HepG2 (cell line): ENCODE measurements around the gene CTNNA1. TPM values are rescaled to one million over a fixed set of nuclear protein-coding genes. Genes with fewer than 3 reads are reported as not detected.

Experiments
- ATAC-seq: fragments of 200-7000 bp; cut with Tn5 transposase; 3 replicates; pipeline ENCODE4 v1.9.1; 2020; ENCODE audit warnings: mild to moderate bottlenecking, moderate library complexity
- BruUV-seq: library from RNA; stranded (reverse); fragments of 400-500 nt; replicated peaks from 2 replicates; lab custom pipeline; 2021; lab: Mats Ljungman, UMichigan
- CTCF ChIA-PET: fragments of 300-600 bp; formaldehyde crosslinking; extraction: SDS; loops from one replicate; lab custom pipeline; 2021; ENCODE audit warnings: low total read pairs, inconsistent platforms, low intra/inter-chr PET ratio; lab: Yijun Ruan, JAX
- POLR2A ChIA-PET: fragments of 350-600 bp; sonication (Branson Sonifier 250); formaldehyde crosslinking; loops from one replicate; lab custom pipeline; 2020; ENCODE audit warnings: antibody characterized with exemption, inconsistent platforms; lab: Yijun Ruan, JAX
- DNase-seq: peaks from one replicate; pipeline ENCODE4 v3.0.0-alpha.2; 2015; ENCODE audit warnings: low spot score
- FAIRE-seq: peaks from 3 replicates; lab custom pipeline; 2011; peaks lifted over from hg19 to GRCh38; lab: Jason Lieb, UNC
- H2AFZ ChIP-seq: one replicate; pipeline ENCODE4 v1.6.1; 2011; ENCODE audit warnings: low read length, inconsistent platforms
- H3K27ac ChIP-seq: fragments of 300-600 bp; 3 replicates; pipeline ENCODE4 v1.8.0; 2011; ENCODE audit warnings: mixed run types, mild to moderate bottlenecking, mixed read lengths, low read length, inconsistent platforms; ENCODE audit not compliant: insufficient read depth; ENCODE audit errors: extremely low read length
- H3K27me3 ChIP-seq, 2 experiments: fragments of 200-600 bp in 1 of 2; 2 replicates in 1 of 2; 3 replicates in 1 of 2; pipeline versions ENCODE4 v1.6.0 to v1.8.0; 2011; ENCODE audit warnings: low read length in 2 of 2, mild to moderate bottlenecking in 2 of 2, moderate library complexity in 2 of 2, inconsistent platforms in 1 of 2; ENCODE audit not compliant: insufficient read depth in 2 of 2, control insufficient read depth in 1 of 2
- H3K36me3 ChIP-seq, 2 experiments: fragments of 200-600 bp in 1 of 2; replicated peaks in 1 of 2; 2 replicates in 1 of 2; 3 replicates in 1 of 2; pipeline versions ENCODE4 v1.5.1 to v1.8.0; 2011; ENCODE audit warnings: low read length in 2 of 2, inconsistent platforms in 1 of 2; ENCODE audit not compliant: insufficient read depth in 2 of 2, control insufficient read depth in 1 of 2
- H3K4me1 ChIP-seq: 2 replicates; pipeline ENCODE4 v1.5.1; 2012; ENCODE audit warnings: low read length, inconsistent platforms; ENCODE audit not compliant: insufficient read depth
- H3K4me2 ChIP-seq: 2 replicates; pipeline ENCODE4 v1.6.0; 2011; ENCODE audit warnings: low read depth, low read length, inconsistent platforms
- H3K4me3 ChIP-seq, 3 experiments: fragments of 200-600 bp in 1 of 3; sonication (generic), shearing (Covaris generic) in 1 of 3; replicated peaks in 1 of 3; 2 replicates each; pipeline ENCODE4 v1.5.1; 2011 to 2016; ENCODE audit warnings: low read length in 3 of 3, inconsistent platforms in 2 of 3, low read depth in 2 of 3, mild to moderate bottlenecking in 2 of 3, control low read depth in 1 of 3, mixed read lengths in 1 of 3; ENCODE audit not compliant: insufficient read depth in 1 of 3
- H3K79me2 ChIP-seq: one replicate; pipeline ENCODE4 v1.6.1; 2011; ENCODE audit warnings: low read length, inconsistent platforms; ENCODE audit not compliant: insufficient read depth
- H3K9ac ChIP-seq: 2 replicates; pipeline ENCODE4 v1.6.0; 2011; ENCODE audit warnings: mild to moderate bottlenecking, low read depth, low read length, inconsistent platforms; ENCODE audit not compliant: insufficient read depth
- H3K9me3 ChIP-seq: 2 replicates; pipeline ENCODE4 v1.5.1; 2012; ENCODE audit warnings: mild to moderate bottlenecking, low read length
- H4K20me1 ChIP-seq: 2 replicates; pipeline ENCODE4 v1.6.0; 2011; ENCODE audit warnings: inconsistent platforms, mild to moderate bottlenecking, low read length, moderate library complexity; ENCODE audit not compliant: insufficient read depth
- GTF3A ChIP-seq: sonication (generic); formaldehyde crosslinking; conservative IDR thresholded peaks from 2 replicates; pipeline ENCODE4 v1.4.0; 2020; ENCODE audit warnings: mild to moderate bottlenecking, missing genetic modification reagents
- HDAC1 ChIP-seq: sonication (generic); formaldehyde crosslinking; IDR thresholded peaks from 2 replicates; pipeline ENCODE4 v1.5.1; 2020; ENCODE audit warnings: mild to moderate bottlenecking, missing genetic modification reagents
- HDAC2 ChIP-seq: sonication (generic); formaldehyde crosslinking; IDR thresholded peaks from 2 replicates; pipeline ENCODE4 v1.4.0; 2020; ENCODE audit warnings: missing genetic modification reagents
- KAT7 ChIP-seq: IDR thresholded peaks from 2 replicates; pipeline ENCODE4 v1.6.1; 2018; ENCODE audit warnings: borderline replicate concordance, missing compliant biosample characterization
- NCOA5 ChIP-seq: sonication (generic); formaldehyde crosslinking; IDR thresholded peaks from 2 replicates; pipeline ENCODE4 v1.4.0; 2020; ENCODE audit warnings: missing genetic modification reagents
- PRMT3 ChIP-seq: sonication (generic); formaldehyde crosslinking; IDR thresholded peaks from 2 replicates; pipeline ENCODE4 v1.8.1; 2022; ENCODE audit warnings: low read depth, mild to moderate bottlenecking, moderate library complexity, missing genetic modification reagents, borderline replicate concordance
- SMC3 ChIP-seq: IDR thresholded peaks from 2 replicates; pipeline ENCODE4 v1.6.1; 2011; ENCODE audit warnings: low read length, improper control_type of control experiment
- SOX5 ChIP-seq: IDR thresholded peaks from 2 replicates; pipeline ENCODE4 v1.6.1; 2016; ENCODE audit warnings: borderline replicate concordance
- SRSF1 ChIP-seq: fragments of 200-400 bp; formaldehyde crosslinking; optimal IDR thresholded peaks from 2 replicates; pipeline ENCODE3; 2017; ENCODE audit warnings: mild to moderate bottlenecking, low read depth, low read length, moderate library complexity
- SRY ChIP-seq: sonication (generic); formaldehyde crosslinking; IDR thresholded peaks from 2 replicates; pipeline ENCODE4 v1.8.0; 2022; ENCODE audit warnings: mild to moderate bottlenecking, missing genetic modification reagents
- ZFY ChIP-seq: sonication (generic); formaldehyde crosslinking; IDR thresholded peaks from 2 replicates; pipeline ENCODE4 v1.4.0; 2020; ENCODE audit warnings: missing genetic modification reagents
- ZNF839 ChIP-seq: sonication (generic); formaldehyde crosslinking; IDR thresholded peaks from 2 replicates; pipeline ENCODE4 v1.4.0; 2020; ENCODE audit warnings: missing genetic modification reagents, mild to moderate bottlenecking, borderline replicate concordance
- WGBS: methylation state at CpG from one replicate; pipeline ENCODE4 v1.1.6; 2017; ENCODE audit warnings: low lambda C conversion rate; 5-methylcytosine and 5-hydroxymethylcytosine counted together
- in situ Hi-C: cut with HindIII; loops from 2 replicates; pipeline ENCODE4 v1.10.0; 2017; ENCODE audit warnings: low pct_unique_long_range_greater_than_20kb; ENCODE audit not compliant: extremely low pct_ligation_motif_present
- intact Hi-C: fragments of 100-400 bp; cut with micrococcal nuclease; formaldehyde crosslinking; loops from one replicate; pipeline ENCODE4 v1.10.0; 2022; ENCODE audit not compliant: unreplicated experiment
- polyA plus RNA-seq, 8 experiments: library from polyadenylated mRNA; depleted of rRNA in 3 of 8; stranded (reverse) in 7 of 8; unstranded in 1 of 8; fragments of >200 nt; fragmentation: Illumina TruSeq in 4 of 8; extraction: Trizol in 4 of 8; gene quantifications; 2 replicates each; pipeline versions ENCODE4 v1.2.1 to v1.2.3, GENCODE V29; 2011 to 2016; ENCODE audit warnings: low read depth in 4 of 8, missing spikeins in 1 of 8, mixed read lengths in 1 of 8; ENCODE audit not compliant: insufficient read depth in 1 of 8
- total RNA-seq, 5 experiments: library from RNA; depleted of rRNA; stranded (reverse); fragments of >200 nt; fragmentation: Illumina TruSeq; extraction: Trizol; gene quantifications; 2 replicates each; pipeline ENCODE4 v1.2.3, GENCODE V29; 2016; ENCODE audit warnings: low read depth in 1 of 5
- TF ChIP-seq, protein P1 (sequence below): sonication (generic); formaldehyde crosslinking; IDR thresholded peaks from 2 replicates; pipeline ENCODE4 v1.4.0; 2020; ENCODE audit warnings: missing genetic modification reagents, borderline replicate concordance
- TF ChIP-seq, protein P2 (sequence below): IDR thresholded peaks from 2 replicates; pipeline ENCODE4 v1.6.1; 2016; ENCODE audit warnings: missing compliant biosample characterization, missing genetic modification reagents, borderline replicate concordance
- TF ChIP-seq, protein P3 (sequence below): sonication (generic); formaldehyde crosslinking; IDR thresholded peaks from 2 replicates; pipeline ENCODE4 v1.5.1; 2020; ENCODE audit warnings: mild to moderate bottlenecking, missing genetic modification reagents, moderate library complexity
- TF ChIP-seq, protein P4 (sequence below): IDR thresholded peaks from 2 replicates; pipeline ENCODE4 v1.6.1; 2016; ENCODE audit warnings: missing compliant biosample characterization, missing genetic modification reagents, borderline replicate concordance

CTNNA1 gene
- total and polyA plus RNA-seq, 2 of the 13 experiments (the other 11 are each of a cell fraction or from before 2014, with no cell fraction given), result 66.8 to 162 TPM

DNA sequence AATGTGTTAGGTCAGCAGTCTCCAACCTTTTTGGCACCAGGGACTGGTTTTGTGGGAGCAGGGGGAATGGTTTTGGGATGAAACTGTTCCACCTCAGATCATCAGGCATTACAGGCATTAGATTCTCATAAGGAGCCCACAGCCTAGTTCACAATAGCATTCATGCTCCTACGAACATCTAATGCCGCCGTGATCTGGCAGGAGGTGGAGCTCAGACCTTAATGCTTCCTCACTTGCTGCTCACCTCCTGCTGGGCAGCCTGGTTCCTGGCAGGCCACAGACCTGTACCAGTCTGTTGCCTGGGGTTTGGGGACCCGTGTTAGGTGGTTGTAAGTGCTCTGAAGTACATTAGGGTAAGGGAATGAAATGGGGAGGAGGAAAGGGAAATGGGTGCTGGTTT is 9.7 kb upstream of the CTNNA1 start (continued):
- TF ChIP-seq, protein P1, sequence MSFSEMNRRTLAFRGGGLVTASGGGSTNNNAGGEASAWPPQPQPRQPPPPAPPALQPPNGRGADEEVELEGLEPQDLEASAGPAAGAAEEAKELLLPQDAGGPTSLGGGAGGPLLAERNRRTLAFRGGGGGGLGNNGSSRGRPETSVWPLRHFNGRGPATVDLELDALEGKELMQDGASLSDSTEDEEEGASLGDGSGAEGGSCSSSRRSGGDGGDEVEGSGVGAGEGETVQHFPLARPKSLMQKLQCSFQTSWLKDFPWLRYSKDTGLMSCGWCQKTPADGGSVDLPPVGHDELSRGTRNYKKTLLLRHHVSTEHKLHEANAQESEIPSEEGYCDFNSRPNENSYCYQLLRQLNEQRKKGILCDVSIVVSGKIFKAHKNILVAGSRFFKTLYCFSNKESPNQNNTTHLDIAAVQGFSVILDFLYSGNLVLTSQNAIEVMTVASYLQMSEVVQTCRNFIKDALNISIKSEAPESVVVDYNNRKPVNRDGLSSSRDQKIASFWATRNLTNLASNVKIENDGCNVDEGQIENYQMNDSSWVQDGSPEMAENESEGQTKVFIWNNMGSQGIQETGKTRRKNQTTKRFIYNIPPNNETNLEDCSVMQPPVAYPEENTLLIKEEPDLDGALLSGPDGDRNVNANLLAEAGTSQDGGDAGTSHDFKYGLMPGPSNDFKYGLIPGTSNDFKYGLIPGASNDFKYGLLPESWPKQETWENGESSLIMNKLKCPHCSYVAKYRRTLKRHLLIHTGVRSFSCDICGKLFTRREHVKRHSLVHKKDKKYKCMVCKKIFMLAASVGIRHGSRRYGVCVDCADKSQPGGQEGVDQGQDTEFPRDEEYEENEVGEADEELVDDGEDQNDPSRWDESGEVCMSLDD (CRISPR knock-in tag), result no peak
- TF ChIP-seq HDAC1 (CRISPR knock-in tag) (no peak), ZFY (CRISPR knock-in tag) (no peak), SMC3 (peak; percentile 28; the same call in 1 of the 2 replicates)

DNA sequence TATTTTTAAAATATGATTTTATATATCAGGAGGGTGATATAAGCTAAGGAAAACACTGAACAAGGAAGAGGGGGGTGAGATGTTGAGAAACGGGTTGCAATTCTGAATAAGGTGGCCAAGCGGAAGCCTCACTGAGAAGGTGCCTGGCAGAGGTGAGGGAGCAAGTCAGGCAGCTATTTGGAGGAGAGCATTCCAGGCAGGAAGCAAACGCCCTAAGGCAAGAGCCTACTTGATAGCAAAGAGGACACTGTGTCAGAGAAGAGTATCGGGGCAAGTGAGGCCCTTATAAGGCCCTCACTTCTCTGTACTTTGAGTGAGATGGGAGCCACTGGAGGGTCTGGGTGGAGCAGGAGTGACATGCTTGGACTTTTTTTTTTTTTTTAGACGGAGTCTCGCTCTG is 8.0 kb upstream of the CTNNA1 start:
- no peak for ATAC-seq
- BruUV-seq, result no TSS peak
- POLR2A ChIA-PET, result no interaction called here
- TF ChIP-seq SRY (CRISPR knock-in tag), result no peak
- no peak for TF ChIP-seq NCOA5 (CRISPR knock-in tag)
- no peak for TF ChIP-seq GTF3A (CRISPR knock-in tag)
- TF ChIP-seq SOX5 (CRISPR knock-in tag), result no peak
- TF ChIP-seq, protein P2, sequence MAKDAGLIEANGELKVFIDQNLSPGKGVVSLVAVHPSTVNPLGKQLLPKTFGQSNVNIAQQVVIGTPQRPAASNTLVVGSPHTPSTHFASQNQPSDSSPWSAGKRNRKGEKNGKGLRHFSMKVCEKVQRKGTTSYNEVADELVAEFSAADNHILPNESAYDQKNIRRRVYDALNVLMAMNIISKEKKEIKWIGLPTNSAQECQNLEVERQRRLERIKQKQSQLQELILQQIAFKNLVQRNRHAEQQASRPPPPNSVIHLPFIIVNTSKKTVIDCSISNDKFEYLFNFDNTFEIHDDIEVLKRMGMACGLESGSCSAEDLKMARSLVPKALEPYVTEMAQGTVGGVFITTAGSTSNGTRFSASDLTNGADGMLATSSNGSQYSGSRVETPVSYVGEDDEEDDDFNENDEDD (CRISPR knock-in tag), result no peak
- TF ChIP-seq, protein P3, sequence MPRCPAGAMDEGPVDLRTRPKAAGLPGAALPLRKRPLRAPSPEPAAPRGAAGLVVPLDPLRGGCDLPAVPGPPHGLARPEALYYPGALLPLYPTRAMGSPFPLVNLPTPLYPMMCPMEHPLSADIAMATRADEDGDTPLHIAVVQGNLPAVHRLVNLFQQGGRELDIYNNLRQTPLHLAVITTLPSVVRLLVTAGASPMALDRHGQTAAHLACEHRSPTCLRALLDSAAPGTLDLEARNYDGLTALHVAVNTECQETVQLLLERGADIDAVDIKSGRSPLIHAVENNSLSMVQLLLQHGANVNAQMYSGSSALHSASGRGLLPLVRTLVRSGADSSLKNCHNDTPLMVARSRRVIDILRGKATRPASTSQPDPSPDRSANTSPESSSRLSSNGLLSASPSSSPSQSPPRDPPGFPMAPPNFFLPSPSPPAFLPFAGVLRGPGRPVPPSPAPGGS, result no peak
- TF ChIP-seq ZNF839 (CRISPR knock-in tag), result no peak
- no peak for TF ChIP-seq KAT7 (CRISPR knock-in tag)
- TF ChIP-seq, protein P4, sequence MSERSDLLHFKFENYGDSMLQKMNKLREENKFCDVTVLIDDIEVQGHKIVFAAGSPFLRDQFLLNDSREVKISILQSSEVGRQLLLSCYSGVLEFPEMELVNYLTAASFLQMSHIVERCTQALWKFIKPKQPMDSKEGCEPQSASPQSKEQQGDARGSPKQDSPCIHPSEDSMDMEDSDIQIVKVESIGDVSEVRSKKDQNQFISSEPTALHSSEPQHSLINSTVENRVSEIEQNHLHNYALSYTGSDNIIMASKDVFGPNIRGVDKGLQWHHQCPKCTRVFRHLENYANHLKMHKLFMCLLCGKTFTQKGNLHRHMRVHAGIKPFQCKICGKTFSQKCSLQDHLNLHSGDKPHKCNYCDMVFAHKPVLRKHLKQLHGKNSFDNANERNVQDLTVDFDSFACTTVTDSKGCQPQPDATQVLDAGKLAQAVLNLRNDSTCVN (CRISPR knock-in tag), result no peak
- TF ChIP-seq HDAC2, result no peak
- no peak for TF ChIP-seq SRSF1
- TF ChIP-seq PRMT3 (CRISPR knock-in tag), result no peak

More for the DNA sequence above, 8.0 kb upstream of the CTNNA1 start:
- intact Hi-C loops, result no loop called here
- no peaks in the 10 kb centered on the region for H3K27me3 ChIP-seq
- no peaks in the 10 kb centered on the region for H3K36me3 ChIP-seq
- H2AFZ ChIP-seq, result no peak overlapping the region
- 65% methylated on average over 6 of the region's 6 CpGs for WGBS
- H3K79me2 ChIP-seq, result no peaks in the 10 kb centered on the region
- H3K4me3 ChIP-seq, result no peak overlapping the region
- H3K27ac ChIP-seq, result no peak overlapping the region
- H4K20me1 ChIP-seq, result no peaks in the 10 kb centered on the region
- peaks cover 40% of the 10 kb centered on the region for H3K4me1 ChIP-seq
- DNase-seq, result no peak
- in situ Hi-C loops, result no loop called here
- no peak overlapping the region for H3K9ac ChIP-seq
- CTCF ChIA-PET, result no interaction called here
- H3K9me3 ChIP-seq, result no peaks in the 10 kb centered on the region
- H3K4me2 ChIP-seq, result no peak overlapping the region
- no peak for FAIRE-seq
